Ectodermal cell (in vitro differentiated cells): ENCODE measurements around the gene CRPPA. TPM values are rescaled to one million over a fixed set of nuclear protein-coding genes. Genes with fewer than 3 reads are reported as not detected.
"Not testable (repeated sequence)": the region's sequence is repeated elsewhere in the genome, so short reads cannot be mapped to it uniquely, and the experiment has no call there.

ENCODE experiments used
- H3K27ac ChIP-seq: 2 replicates; pipeline ENCODE4 v1.7.0; 2013; ENCODE audit warnings: mild to moderate bottlenecking, low read depth, low read length; ENCODE audit not compliant: insufficient read depth, poor library complexity, severe bottlenecking
- H3K27me3 ChIP-seq: 2 replicates; pipeline ENCODE4 v1.7.0; 2013; ENCODE audit warnings: mild to moderate bottlenecking, low read length; ENCODE audit not compliant: insufficient read depth, control insufficient read depth, poor library complexity, severe bottlenecking
- H3K36me3 ChIP-seq: one replicate; pipeline ENCODE4 v1.7.0; 2013; ENCODE audit warnings: low read length; ENCODE audit not compliant: control insufficient read depth, insufficient read depth
- H3K4me1 ChIP-seq: one replicate; pipeline ENCODE4 v1.7.0; 2013; ENCODE audit warnings: low read length; ENCODE audit not compliant: control insufficient read depth, insufficient read depth
- H3K4me3 ChIP-seq: 2 replicates; pipeline ENCODE4 v1.7.0; 2013; ENCODE audit warnings: low read depth, low read length, control low read depth; ENCODE audit not compliant: insufficient read depth
- H3K9me3 ChIP-seq: 2 replicates; pipeline ENCODE4 v1.7.0; 2013; ENCODE audit warnings: mild to moderate bottlenecking, low read length, moderate library complexity; ENCODE audit not compliant: control insufficient read depth
- WGBS, 2 experiments: methylation state at CpG; one replicate each; pipeline ENCODE4 v1.1.7; 2013; ENCODE audit warnings: missing lambda C conversion rate in 2 of 2; 5-methylcytosine and 5-hydroxymethylcytosine counted together
- polyA plus RNA-seq, 4 experiments: library from polyadenylated mRNA; stranded (reverse); fragments of 50-300 nt; gene quantifications; one replicate each; pipeline ENCODE4 v1.2.3, GENCODE V29; 2013

CRPPA gene
- 2.1 TPM for polyA plus RNA-seq (2013, experiment 1 of 4)
- 1.9 TPM for polyA plus RNA-seq (2013, experiment 2 of 4)
- polyA plus RNA-seq (2013, experiment 3 of 4), result 1.1 TPM
- polyA plus RNA-seq (2013, experiment 4 of 4), result 1.4 TPM

- no peaks in the 10 kb centered on the region for H3K36me3 ChIP-seq
- H3K4me3 ChIP-seq, result peak within 1 kb of the TSS; percentile 70
- 12 to 13% methylated on average over 50 of the region's 50 CpGs for WGBS, 2 experiments
- H3K27ac ChIP-seq, result peak within 1 kb of the TSS; percentile 73
- H3K4me1 ChIP-seq, result no peaks in the 10 kb centered on the region
- H3K9me3 ChIP-seq, result no peaks in the 10 kb centered on the region
- peaks cover 5% of the 10 kb centered on the region for H3K27me3 ChIP-seq
These were observed at the start of gene CRPPA for GRCh38 chr7:16421333-16422102. TSS of gene CRPPA (minus strand) at chr7:16421538. CDS start at chr7:16421322, 216 bp downstream.

DNA sequence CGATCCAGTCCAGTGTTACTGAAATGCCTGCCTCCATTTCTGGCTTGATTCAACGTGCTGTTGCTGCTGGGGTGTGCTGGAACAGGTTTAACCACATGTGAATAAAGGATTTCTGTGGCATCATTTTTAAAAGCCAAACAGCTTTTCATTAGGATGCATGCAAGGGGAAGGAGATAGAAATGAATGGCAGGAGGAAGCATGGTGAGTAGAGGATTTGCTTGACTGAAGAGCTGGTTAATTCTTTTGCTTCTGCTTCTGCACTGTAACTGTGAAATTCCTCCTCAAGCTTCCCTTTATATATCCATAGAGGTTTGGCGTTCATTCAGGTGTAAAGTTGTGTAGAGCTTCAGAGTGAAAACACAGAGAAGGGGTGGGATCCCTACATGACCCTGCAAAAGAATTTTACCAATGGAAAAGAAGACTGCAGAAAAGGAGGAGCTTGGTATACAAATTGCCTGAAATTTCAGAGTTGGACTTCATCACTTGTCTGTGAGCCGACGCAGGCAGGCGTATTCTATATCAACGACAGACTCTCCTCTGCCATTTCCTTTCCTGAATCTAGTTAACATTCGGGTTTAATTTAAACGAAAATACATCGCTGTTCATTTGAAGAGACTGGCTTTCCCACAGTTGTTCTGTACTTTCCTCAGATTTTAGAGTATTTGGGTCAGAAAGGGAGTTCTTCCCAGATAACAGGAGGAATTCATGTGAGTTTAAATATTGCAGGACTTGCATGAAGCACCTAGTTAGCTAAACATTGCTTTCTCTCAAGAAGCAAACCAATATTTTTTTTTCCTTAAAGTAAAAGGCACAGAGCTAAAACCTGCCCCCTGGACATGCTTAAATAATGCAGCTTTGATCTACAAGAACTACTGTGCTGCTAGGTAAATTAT lies 44.4 kb upstream of the CRPPA start, which contains the start of gene SOSTDC1:
Gene SOSTDC1 (minus strand): TSS at position 270 of the 893 bp plus-strand sequence. CDS start 70 bp downstream, at position 200.
- WGBS, 2 experiments, result 68 to 75% methylated on average over 9 to 10 of the region's 10 CpGs
- Histone ChIP-seq H3K9me3 (no peaks in the 10 kb centered on the region), H3K36me3 (no peaks in the 10 kb centered on the region), H3K4me1 (peaks cover 19% of the 10 kb centered on the region), H3K27ac (no peak within 1 kb of the TSS), H3K4me3 (no peak within 1 kb of the TSS), H3K27me3 (no peaks in the 10 kb centered on the region)

DNA sequence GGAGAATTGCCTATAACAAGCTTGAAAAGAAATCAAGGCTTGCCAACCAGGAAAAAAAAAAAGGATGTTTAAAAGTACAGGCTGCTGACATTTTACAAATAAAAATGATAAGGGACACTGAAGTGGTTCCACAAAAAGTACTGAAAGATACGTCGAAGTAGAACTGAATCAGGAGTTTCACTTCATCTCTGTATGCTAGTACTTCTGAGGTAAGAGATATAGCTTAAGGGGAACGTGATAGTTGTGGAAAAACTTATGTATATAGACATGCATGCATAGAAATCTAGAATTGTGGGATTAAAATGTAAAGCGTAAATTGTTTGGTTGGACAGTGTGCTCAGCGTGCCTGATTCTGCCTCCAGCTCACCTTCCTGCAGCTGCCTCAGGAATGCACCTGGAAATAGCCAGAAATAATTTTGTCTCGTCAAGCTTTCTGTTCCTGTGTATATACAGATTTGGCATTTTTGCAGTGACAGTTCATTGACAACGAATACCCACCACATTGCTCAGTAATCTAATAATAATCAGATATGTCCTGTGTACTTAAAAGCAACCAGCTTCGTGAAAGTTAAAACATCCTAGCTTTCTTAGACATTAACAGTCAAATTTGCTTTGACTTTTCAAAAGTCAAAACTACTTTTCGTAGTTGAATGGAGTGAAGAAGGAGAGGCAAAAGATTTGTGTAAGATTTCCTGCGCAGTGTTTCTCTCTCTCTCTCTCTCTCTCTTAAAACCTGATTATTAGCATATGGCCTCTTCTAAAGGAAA lies 42.8 kb upstream of the CRPPA start:
- H3K9me3 ChIP-seq, result no peaks in the 10 kb centered on the region
- H3K4me1 ChIP-seq, result peaks cover 19% of the 10 kb centered on the region
- no peak overlapping the region for H3K27ac ChIP-seq
- H3K27me3 ChIP-seq, result no peaks in the 10 kb centered on the region
- H3K4me3 ChIP-seq, result no peak overlapping the region
- no peaks in the 10 kb centered on the region for H3K36me3 ChIP-seq
- 89 to 91% methylated on average over 8 to 9 of the region's 10 CpGs for WGBS, 2 experiments

DNA sequence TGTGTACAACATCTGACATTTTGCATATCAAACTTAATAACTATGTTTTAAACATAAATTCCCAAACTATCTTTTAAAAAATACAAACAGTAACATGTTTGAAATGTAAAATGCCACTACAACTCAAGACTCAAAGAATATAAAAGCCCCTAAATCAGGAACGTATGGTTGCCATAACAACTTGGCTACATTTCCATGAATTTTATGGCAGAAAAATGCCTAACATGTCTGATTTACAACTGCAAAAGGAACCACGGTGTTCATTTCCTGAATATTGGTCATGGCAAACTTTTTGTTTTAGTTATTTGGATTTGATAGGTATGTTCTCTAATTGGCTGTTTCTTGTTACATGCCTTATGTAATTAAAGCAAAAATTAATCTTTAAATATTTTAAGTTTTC lies 42.2 kb upstream of the CRPPA start:
- Histone ChIP-seq H3K36me3 (no peaks in the 10 kb centered on the region), H3K9me3 (no peaks in the 10 kb centered on the region), H3K4me1 (peaks cover 19% of the 10 kb centered on the region), H3K4me3 (no peak overlapping the region), H3K27ac (no peak overlapping the region), H3K27me3 (no peaks in the 10 kb centered on the region)
- WGBS, 2 experiments, result 79 to 83% methylated on average over 2 of the region's 2 CpGs

DNA sequence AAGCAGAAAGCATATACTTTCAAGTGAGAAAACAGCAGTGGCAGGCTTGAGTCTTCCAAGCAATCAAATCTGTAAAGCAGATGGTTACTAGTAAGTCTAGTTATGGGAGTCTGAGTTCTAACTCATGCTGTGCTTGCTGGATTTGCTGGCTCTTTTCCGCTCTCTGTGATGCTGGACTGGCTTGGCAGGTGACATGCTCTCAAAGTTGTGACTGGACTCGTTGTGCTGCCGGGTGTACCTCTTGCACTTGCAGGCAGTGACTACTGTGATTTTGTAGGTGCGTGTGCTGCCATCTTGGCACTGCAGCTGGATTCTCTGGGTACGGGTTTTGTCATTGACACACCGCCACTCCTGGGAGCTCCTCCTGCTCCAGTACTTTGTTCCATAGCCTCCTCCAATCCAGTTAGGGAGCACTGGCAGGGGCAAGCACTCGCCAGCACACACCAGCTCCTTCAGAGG lies 41.1 kb upstream of the CRPPA start:
- WGBS, 2 experiments, result 89 to 95% methylated on average over 7 of the region's 7 CpGs

DNA sequence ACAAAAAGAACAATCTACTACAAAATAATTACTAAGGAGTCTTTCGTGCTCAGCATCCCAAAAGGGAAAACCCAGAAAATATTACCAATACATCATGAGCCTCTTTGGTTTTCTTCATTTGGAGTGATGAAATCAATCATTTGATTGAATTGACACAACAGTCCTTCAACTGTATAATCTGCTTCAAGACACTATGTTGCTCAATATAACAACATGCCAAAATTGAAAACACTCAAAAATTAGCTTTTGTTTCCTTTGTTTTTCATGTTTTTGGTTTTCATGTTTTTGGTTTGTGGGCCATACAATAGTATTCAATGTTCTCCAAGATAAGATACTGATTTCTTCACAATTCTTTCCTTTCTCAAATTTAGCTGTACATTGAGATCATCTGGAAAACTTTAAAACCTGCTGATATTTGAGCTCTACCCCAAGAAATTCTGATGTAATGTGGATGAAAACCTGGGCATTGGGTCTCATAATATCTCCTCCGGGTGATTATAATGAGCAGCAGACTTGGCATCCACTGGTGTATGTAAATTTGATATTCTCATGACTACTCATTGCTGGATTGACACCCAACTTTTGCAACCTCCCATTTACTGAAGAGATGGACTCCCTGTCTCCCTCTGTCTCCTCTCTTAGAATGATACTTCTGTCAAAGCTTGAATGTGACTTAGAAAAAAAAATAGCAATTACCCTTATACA lies 39.6 kb upstream of the CRPPA start:
- peaks cover 19% of the 10 kb centered on the region for H3K4me1 ChIP-seq
- H3K4me3 ChIP-seq, result no peak overlapping the region
- no peak overlapping the region for H3K27ac ChIP-seq
- H3K9me3 ChIP-seq, result no peaks in the 10 kb centered on the region
- H3K36me3 ChIP-seq, result no peaks in the 10 kb centered on the region
- WGBS, 2 experiments, result 86 to 100% methylated on average over 2 of the region's 2 CpGs
- H3K27me3 ChIP-seq, result no peaks in the 10 kb centered on the region

More for the DNA sequence above, 41.1 kb upstream of the CRPPA start:
- Histone ChIP-seq H3K27ac (no peak overlapping the region), H3K27me3 (no peaks in the 10 kb centered on the region), H3K4me1 (peaks cover 19% of the 10 kb centered on the region), H3K36me3 (no peaks in the 10 kb centered on the region), H3K4me3 (no peak overlapping the region), H3K9me3 (no peaks in the 10 kb centered on the region)

GRCh38 chr7:16456303-16456702 lies 35.0 kb upstream of the CRPPA start:
- not testable (repeated sequence) for H3K4me1 ChIP-seq, H3K27me3 ChIP-seq, H3K27ac ChIP-seq, H3K4me3 ChIP-seq, H3K9me3 ChIP-seq, H3K36me3 ChIP-seq
- 75% methylated on average over 1 of the region's 1 CpG; no CpG with 5 or more reads in 1 of the 2 experiments for WGBS, 2 experiments

DNA sequence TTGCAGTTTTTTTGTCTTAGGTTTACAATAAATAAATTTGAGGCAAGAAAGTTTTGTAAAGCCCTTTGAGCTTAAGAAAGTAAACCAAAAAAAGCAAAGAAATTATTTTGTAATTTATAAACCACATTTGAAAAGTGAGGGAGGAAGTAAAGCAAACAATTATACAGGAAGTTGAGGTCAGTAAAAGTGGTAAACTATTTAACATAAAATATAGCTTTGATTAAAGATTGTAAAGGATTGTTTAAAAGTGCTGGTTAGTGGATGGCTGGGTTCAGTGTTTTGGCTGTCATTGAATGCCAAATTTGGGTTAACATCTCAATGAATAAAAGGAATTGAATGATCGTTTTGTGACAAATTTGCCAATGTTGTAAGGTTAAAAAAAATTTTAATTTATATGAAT lies 34.3 kb upstream of the CRPPA start:
- Histone ChIP-seq H3K4me3 (no peak overlapping the region), H3K9me3 (no peaks in the 10 kb centered on the region), H3K27ac (no peak overlapping the region), H3K27me3 (no peaks in the 10 kb centered on the region), H3K36me3 (no peaks in the 10 kb centered on the region), H3K4me1 (no peaks in the 10 kb centered on the region)
- WGBS, 2 experiments, result 86 to 91% methylated on average over 1 of the region's 1 CpG

- H3K27ac ChIP-seq, result no peak overlapping the region
- H3K27me3 ChIP-seq, result no peaks in the 10 kb centered on the region
- H3K9me3 ChIP-seq, result no peaks in the 10 kb centered on the region
- no peak overlapping the region for H3K4me3 ChIP-seq
- no peaks in the 10 kb centered on the region for H3K4me1 ChIP-seq
- 89 to 95% methylated on average over 6 of the region's 6 CpGs for WGBS, 2 experiments
- no peaks in the 10 kb centered on the region for H3K36me3 ChIP-seq
These were observed 29.0 kb upstream of the CRPPA start for GRCh38 chr7:16450366-16450765.
